HT1080 (cell line): ENCODE results near the gene ECPAS. TPM values are rescaled to one million over a fixed set of nuclear protein-coding genes. Genes with fewer than 3 reads are reported as not detected.
"Not testable (repeated sequence)": the region's sequence is repeated elsewhere in the genome, so short reads cannot be mapped to it uniquely, and the experiment has no call there.

Experiments used
- DNase-seq: peaks from one replicate; pipeline ENCODE4 v3.0.0-alpha.2; 2015; ENCODE audit warnings: low read depth
- polyA plus RNA-seq, 2 experiments: library from polyadenylated mRNA; depleted of rRNA; stranded (reverse); fragments of >200 nt; gene quantifications; 2 replicates each; pipeline ENCODE4 v1.2.3, GENCODE V29; 2015
- total RNA-seq: library from RNA; depleted of rRNA; stranded (reverse); fragments of >200 nt; shearing (Covaris generic); gene quantifications from 2 replicates; pipeline ENCODE4 v1.2.3, GENCODE V29; 2014; rRNA removed

The ECPAS gene
- 59.3 and 59.9 TPM in 2 replicates for total RNA-seq
- 24.9 and 32.8 TPM in 2 replicates for polyA plus RNA-seq (2015; cell fraction: cytosol; rRNA removed)
- 99.9 and 106 TPM in 2 replicates for polyA plus RNA-seq (2015; cell fraction: nucleus; rRNA removed)

GRCh38 chr9:111483858-111484571 lies at the start of gene ECPAS:
Gene ECPAS, minus strand, starts transcription at chr9:111484383. Its CDS starts 11,465 bp downstream, at chr9:111472918.
- peak; percentile 84 for DNase-seq

- no peak for DNase-seq
These were observed 49.1 kb upstream of the ECPAS start for GRCh38 chr9:111533099-111533790.

GRCh38 chr9:111531716-111532115 lies 47.5 kb upstream of the ECPAS start:
- no peak for DNase-seq

GRCh38 chr9:111529787-111530186 lies 45.6 kb upstream of the ECPAS start:
- no peak for DNase-seq

GRCh38 chr9:111527347-111527746 lies 43.2 kb upstream of the ECPAS start:
- no peak for DNase-seq

- no peak for DNase-seq
These were observed 41.1 kb upstream of the ECPAS start, which contains the start of gene ZNF483 for GRCh38 chr9:111525056-111525977. Gene ZNF483, plus strand, starts transcription at chr9:111525179. Its CDS starts 2,217 bp downstream, at chr9:111527396.

GRCh38 chr9:111524731-111525055 lies 40.5 kb upstream of the ECPAS start:
- DNase-seq: no peak

- peak; percentile 49 for DNase-seq
These were observed 31.9 kb upstream of the ECPAS start for GRCh38 chr9:111516061-111516465.

- no peak for DNase-seq
These were observed 30.8 kb upstream of the ECPAS start for GRCh38 chr9:111514967-111515366.

GRCh38 chr9:111511581-111511980 lies 27.4 kb upstream of the ECPAS start:
- DNase-seq: not testable (repeated sequence)

- DNase-seq: no peak
These were observed 18.3 kb upstream of the ECPAS start for GRCh38 chr9:111502506-111502905.

GRCh38 chr9:111501648-111502047 lies 17.5 kb upstream of the ECPAS start:
- no peak for DNase-seq

- no peak for DNase-seq
These were observed 16.9 kb upstream of the ECPAS start for GRCh38 chr9:111501005-111501562.

GRCh38 chr9:111497196-111497595 lies 13.0 kb upstream of the ECPAS start:
- DNase-seq: not testable (repeated sequence)

- no peak for DNase-seq
These were observed 350 bp upstream of the ECPAS start for GRCh38 chr9:111484572-111484894.

GRCh38 chr9:111483439-111483857 lies 735 bp downstream of the ECPAS start:
- no peak for DNase-seq

- DNase-seq: peak; percentile 54
These were observed 1.3 kb downstream of the ECPAS start for GRCh38 chr9:111482694-111483438.

- peak; percentile 28 for DNase-seq
These were observed 2.1 kb downstream of the ECPAS start for GRCh38 chr9:111481885-111482636.

- DNase-seq: no peak
These were observed 6.5 kb downstream of the ECPAS start for GRCh38 chr9:111477677-111478076.

- DNase-seq: no peak
These were observed 9.0 kb downstream of the ECPAS start for GRCh38 chr9:111475195-111475594.
